Endothelial cell of umbilical vein (primary cell): ENCODE results near the gene ABCC1.

Experiments
- CTCF ChIP-seq, 2 donors: IDR thresholded peaks; 1 replicate in 1 of 2; 2 replicates in 1 of 2; pipeline ENCODE4 v1.5.1; 2011; ENCODE audit warnings: low read length in 2 of 2, mild to moderate bottlenecking in 2 of 2, moderate library complexity in 2 of 2, control low read depth in 1 of 2, inconsistent platforms in 1 of 2, low read depth in 1 of 2; ENCODE audit not compliant: insufficient read depth in 1 of 2; ENCODE audit errors: extremely low read depth in 1 of 2
- POLR2AphosphoS5 ChIP-seq: IDR thresholded peaks from 2 replicates; pipeline ENCODE4 v1.6.1; 2012; ENCODE audit warnings: low read depth, mild to moderate bottlenecking, control low read depth, low read length, moderate library complexity; ENCODE audit not compliant: insufficient read depth

GRCh38 chr16:16005721-16006120 is 56.3 kb downstream of the ABCC1 start:
- TF ChIP-seq CTCF (IDR thresholded peaks at IDR 0.05; ENCODE audit: extremely low read depth in 1 of 2, insufficient read depth in 1 of 2, low read depth in 1 of 2, low read length in 2 of 2): no peak
- TF ChIP-seq POLR2AphosphoS5: no peak
